GM12878 (cell line): Measurements from ENCODE around the gene LDHAL6B.

Experiments
- CHD2 ChIP-seq: IDR thresholded peaks from 2 replicates; pipeline ENCODE4 v1.6.1; 2011; ENCODE audit warnings: low read depth, low read length, improper control_type of control experiment, borderline replicate concordance
- JUND ChIP-seq: IDR thresholded peaks from 2 replicates; pipeline ENCODE4 v1.6.1; 2012; ENCODE audit warnings: low read depth, mild to moderate bottlenecking, low read length, improper control_type of control experiment, moderate library complexity
- NRF1 ChIP-seq: conservative IDR thresholded peaks from 2 replicates; pipeline ENCODE4 v1.6.1; 2011; ENCODE audit warnings: mild to moderate bottlenecking, low read depth, low read length, improper control_type of control experiment
- PAX5 ChIP-seq: IDR thresholded peaks from 2 replicates; pipeline ENCODE4 v1.6.1; 2011; ENCODE audit warnings: low read depth, low read length, borderline replicate concordance
- PBX3 ChIP-seq: IDR thresholded peaks from 2 replicates; pipeline ENCODE4 v1.6.1; 2011; ENCODE audit warnings: mild to moderate bottlenecking, low read depth, low read length, moderate library complexity; ENCODE audit not compliant: insufficient replicate concordance
- POLR2A ChIP-seq: IDR thresholded peaks from 2 replicates; pipeline ENCODE4 v1.6.1; 2011; ENCODE audit warnings: low read depth, mild to moderate bottlenecking, low read length
- TF ChIP-seq, protein P1 (sequence below): IDR thresholded peaks from 2 replicates; pipeline ENCODE4 v1.6.1; 2011; ENCODE audit warnings: low read depth, low read length, improper control_type of control experiment, borderline replicate concordance
- TF ChIP-seq, protein P2 (sequence below): IDR thresholded peaks from 2 replicates; pipeline ENCODE4 v1.6.1; 2012; ENCODE audit warnings: low read depth, low read length, improper control_type of control experiment

DNA sequence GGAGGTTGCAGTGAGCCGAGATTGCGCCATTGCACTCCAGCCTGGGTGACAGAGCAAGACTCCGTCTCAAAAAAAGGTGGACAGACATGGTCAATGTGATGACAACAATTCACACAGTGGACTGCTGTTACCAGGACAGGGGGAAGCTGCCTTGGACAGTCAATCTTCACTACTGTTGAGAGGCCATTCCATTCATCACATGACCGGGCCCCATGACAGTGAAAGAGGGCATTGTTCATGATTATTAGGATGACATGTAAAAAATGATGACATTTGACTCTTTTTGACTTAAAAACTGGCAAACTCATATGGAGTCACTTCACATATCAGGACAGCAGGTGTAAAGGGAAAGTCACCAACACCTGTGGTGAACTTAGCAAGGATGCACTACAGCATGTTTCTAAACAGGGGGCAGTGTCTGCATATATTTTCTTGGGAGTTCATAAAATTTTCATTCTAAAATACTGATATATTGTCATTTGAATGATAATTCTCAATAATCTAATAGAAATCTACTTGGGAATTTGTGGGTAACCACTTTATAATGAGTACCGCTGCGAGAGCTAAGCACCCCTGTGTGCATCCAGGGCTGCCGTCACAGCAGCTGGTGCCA, 34.2 kb upstream of the LDHAL6B start:
- TF ChIP-seq JUND (no peak), PAX5 (no peak), NRF1 (no peak), PBX3 (no peak), CHD2 (no peak), POLR2A (no peak)
- TF ChIP-seq, protein P1, sequence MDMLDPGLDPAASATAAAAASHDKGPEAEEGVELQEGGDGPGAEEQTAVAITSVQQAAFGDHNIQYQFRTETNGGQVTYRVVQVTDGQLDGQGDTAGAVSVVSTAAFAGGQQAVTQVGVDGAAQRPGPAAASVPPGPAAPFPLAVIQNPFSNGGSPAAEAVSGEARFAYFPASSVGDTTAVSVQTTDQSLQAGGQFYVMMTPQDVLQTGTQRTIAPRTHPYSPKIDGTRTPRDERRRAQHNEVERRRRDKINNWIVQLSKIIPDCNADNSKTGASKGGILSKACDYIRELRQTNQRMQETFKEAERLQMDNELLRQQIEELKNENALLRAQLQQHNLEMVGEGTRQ, result no peak
- TF ChIP-seq, protein P2, sequence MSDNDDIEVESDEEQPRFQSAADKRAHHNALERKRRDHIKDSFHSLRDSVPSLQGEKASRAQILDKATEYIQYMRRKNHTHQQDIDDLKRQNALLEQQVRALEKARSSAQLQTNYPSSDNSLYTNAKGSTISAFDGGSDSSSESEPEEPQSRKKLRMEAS, result no peak
